Effector memory CD8-positive, alpha-beta T cell (primary cell): ENCODE data around the gene FCGR3A.
A peak's percentile ranks its signal among the peaks of the same experiment; 100 is the strongest.
"Not testable (repeated sequence)": the region's sequence is repeated elsewhere in the genome, so short reads cannot be mapped to it uniquely, and the experiment has no call there.

Source experiments
- ATAC-seq: fragments of 150-1000 bp; cut with Tn5 transposase; replicated peaks from 2 replicates; pipeline ENCODE4 v1.10.0; 2021; ENCODE audit warnings: mild to moderate bottlenecking, moderate library complexity
- DNase-seq, 3 experiments: peaks; one replicate each; pipeline ENCODE4 v3.0.0; 2021
- H3K27ac Mint-ChIP-seq, 2 donors: one replicate each; pipeline ENCODE4 v1.8.0; 2022; ENCODE audit warnings: mild to moderate bottlenecking in 2 of 2, mixed read lengths in 2 of 2, moderate library complexity in 2 of 2
- H3K27me3 Mint-ChIP-seq, 2 donors: one replicate each; pipeline ENCODE4 v1.8.0; 2022; ENCODE audit warnings: mixed read lengths in 2 of 2
- H3K36me3 Mint-ChIP-seq: one replicate; pipeline ENCODE4 v1.8.0; 2022; ENCODE audit warnings: mild to moderate bottlenecking, moderate library complexity, mixed read lengths; ENCODE audit not compliant: insufficient read depth
- H3K4me1 Mint-ChIP-seq, 2 donors: one replicate each; pipeline ENCODE4 v1.8.0; 2022; ENCODE audit warnings: low read depth in 2 of 2, mixed read lengths in 2 of 2
- H3K4me3 Mint-ChIP-seq, 2 donors: one replicate each; pipeline ENCODE4 v1.8.0; 2022; ENCODE audit warnings: mild to moderate bottlenecking in 2 of 2, mixed read lengths in 2 of 2, moderate library complexity in 2 of 2
- H3K9me3 Mint-ChIP-seq, 2 donors: one replicate each; pipeline ENCODE4 v1.8.0; 2022; ENCODE audit warnings: mixed read lengths in 2 of 2

FCGR3A gene

GRCh38 chr1:161576676-161577075 lies 27.1 kb upstream of the FCGR3A start:
- ATAC-seq, H3K9me3 Mint-ChIP-seq, H3K4me3 Mint-ChIP-seq, H3K27ac Mint-ChIP-seq, DNase-seq, H3K36me3 Mint-ChIP-seq, H3K4me1 Mint-ChIP-seq, H3K27me3 Mint-ChIP-seq: not testable (repeated sequence)

- H3K4me3 Mint-ChIP-seq, H3K36me3 Mint-ChIP-seq, DNase-seq, H3K27me3 Mint-ChIP-seq, ATAC-seq, H3K27ac Mint-ChIP-seq, H3K4me1 Mint-ChIP-seq, H3K9me3 Mint-ChIP-seq: not testable (repeated sequence)
Measured at GRCh38 chr1:161571703-161572102, 22.1 kb upstream of the FCGR3A start.

GRCh38 chr1:161566602-161566960 lies 17.0 kb upstream of the FCGR3A start:
- not testable (repeated sequence) for H3K36me3 Mint-ChIP-seq, H3K4me3 Mint-ChIP-seq, ATAC-seq, DNase-seq, H3K27me3 Mint-ChIP-seq, H3K4me1 Mint-ChIP-seq, H3K9me3 Mint-ChIP-seq
- peak overlapping the region in 1 of 2 donors; percentile 14 for H3K27ac Mint-ChIP-seq

DNA sequence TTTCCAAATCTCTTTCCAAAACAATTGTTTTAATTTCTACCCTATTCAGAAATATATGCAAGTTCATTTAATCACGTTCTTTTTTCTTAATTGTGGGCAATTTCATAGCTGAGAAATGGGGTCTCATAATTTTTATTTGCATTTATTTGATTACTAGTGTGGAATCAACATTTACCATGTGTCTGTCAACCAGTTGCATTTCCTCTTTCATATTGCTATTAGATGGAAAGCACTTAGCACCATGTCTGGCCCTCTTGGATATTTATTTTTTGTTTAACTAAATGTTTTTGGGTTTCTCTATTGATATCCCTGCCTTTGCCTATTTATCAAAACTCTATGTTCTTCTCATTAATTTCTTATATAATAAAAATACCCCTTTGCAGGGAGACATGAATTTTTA lies 13.9 kb upstream of the FCGR3A start:
- H3K27ac Mint-ChIP-seq, H3K4me3 Mint-ChIP-seq, H3K36me3 Mint-ChIP-seq: not testable (repeated sequence)

GRCh38 chr1:161562441-161562840 lies 12.8 kb upstream of the FCGR3A start:
- not testable (repeated sequence) for H3K27ac Mint-ChIP-seq, H3K27me3 Mint-ChIP-seq, H3K36me3 Mint-ChIP-seq, DNase-seq, H3K4me3 Mint-ChIP-seq, H3K9me3 Mint-ChIP-seq
- H3K4me1 Mint-ChIP-seq = peaks cover 15 to 16% of the 10 kb centered on the region in 2 donors
- ATAC-seq = peak; percentile 39

More for the DNA sequence above, 13.9 kb upstream of the FCGR3A start:
- not testable (repeated sequence) for ATAC-seq, H3K27me3 Mint-ChIP-seq, H3K9me3 Mint-ChIP-seq, DNase-seq
- peaks cover 13 to 16% of the 10 kb centered on the region in 2 donors for H3K4me1 Mint-ChIP-seq

GRCh38 chr1:161560960-161561715 lies 11.5 kb upstream of the FCGR3A start:
- Mint-ChIP-seq H3K27ac (peak overlapping the region; percentile 34 to 57), H3K4me1 (peaks cover 11 to 12% of the 10 kb centered on the region in 2 donors), H3K4me3 (peak overlapping the region; percentile 44 to 51)
- H3K9me3 Mint-ChIP-seq, H3K36me3 Mint-ChIP-seq, H3K27me3 Mint-ChIP-seq, DNase-seq: not testable (repeated sequence)
- peak; percentile 46 for ATAC-seq

DNA sequence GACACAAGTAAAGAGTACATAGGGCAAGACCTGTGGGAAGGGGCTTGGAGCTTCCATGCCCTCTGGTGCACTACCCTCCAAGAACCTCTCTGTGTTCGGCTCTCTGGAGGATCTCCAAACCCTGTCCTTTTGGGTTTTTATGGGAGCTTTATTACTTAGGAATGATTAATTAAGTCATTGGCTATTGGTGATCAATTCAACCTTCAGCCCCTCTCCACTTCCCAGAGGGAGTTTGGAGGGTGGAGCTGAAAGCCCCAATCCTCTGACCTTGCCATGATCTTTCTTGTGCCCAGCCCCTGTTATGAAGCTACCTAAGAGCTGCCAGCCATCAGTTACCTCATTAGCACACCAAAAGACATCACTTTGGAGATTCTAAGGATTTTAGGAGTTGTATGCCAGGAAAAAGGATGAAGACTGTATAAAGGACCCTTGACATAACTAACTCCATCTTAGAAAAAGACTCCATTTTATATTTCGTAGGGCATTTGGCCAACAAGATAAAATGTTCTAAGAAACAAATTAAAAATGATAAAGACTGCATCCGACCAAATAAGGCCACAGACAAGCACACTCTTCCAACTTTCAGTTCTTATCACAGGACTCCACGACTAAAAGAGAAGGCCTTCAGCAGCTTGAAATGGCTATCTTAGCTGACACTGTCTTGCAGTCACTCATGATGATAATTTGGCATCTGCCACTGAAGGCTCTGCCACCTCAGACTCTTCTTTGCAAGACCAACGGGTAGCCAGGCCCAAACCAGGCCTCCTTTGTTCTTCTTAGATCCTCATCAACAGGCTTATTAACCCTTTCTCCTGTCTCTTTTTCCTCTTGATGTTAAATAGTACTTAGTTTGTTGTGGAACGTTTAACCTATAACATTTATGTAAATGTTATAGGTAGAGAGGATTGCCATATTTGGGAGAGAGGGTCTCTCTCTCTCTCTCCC lies 8.2 kb upstream of the FCGR3A start:
- H3K36me3 Mint-ChIP-seq, DNase-seq, ATAC-seq, H3K27me3 Mint-ChIP-seq, H3K4me3 Mint-ChIP-seq, H3K27ac Mint-ChIP-seq, H3K9me3 Mint-ChIP-seq: not testable (repeated sequence)
- peaks cover 18 to 22% of the 10 kb centered on the region in 2 donors for H3K4me1 Mint-ChIP-seq

DNA sequence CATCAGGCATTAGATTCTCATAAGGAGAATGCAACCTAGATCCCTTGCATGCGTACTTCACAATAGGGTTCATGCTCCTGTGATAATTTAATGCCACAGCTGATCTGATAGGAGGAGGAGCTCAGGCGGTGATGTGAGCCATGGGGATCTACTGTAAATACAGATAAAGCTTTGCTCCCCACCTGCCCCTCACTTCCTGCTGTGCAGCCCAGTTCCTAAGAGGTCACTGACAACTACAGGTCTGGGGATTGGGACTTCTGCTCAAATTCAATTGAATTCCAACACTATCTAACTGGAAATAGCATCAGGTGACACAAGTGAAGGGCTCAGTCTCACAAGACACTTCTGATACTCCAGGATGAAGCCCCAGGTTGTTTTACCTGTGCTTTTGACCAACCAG lies 7.4 kb upstream of the FCGR3A start:
- DNase-seq, H3K9me3 Mint-ChIP-seq, ATAC-seq, H3K27ac Mint-ChIP-seq, H3K4me3 Mint-ChIP-seq, H3K27me3 Mint-ChIP-seq, H3K36me3 Mint-ChIP-seq: not testable (repeated sequence)
- H3K4me1 Mint-ChIP-seq = peaks cover 18 to 22% of the 10 kb centered on the region in 2 donors

GRCh38 chr1:161556143-161556542 lies 6.5 kb upstream of the FCGR3A start:
- not testable (repeated sequence) for H3K4me3 Mint-ChIP-seq, H3K27ac Mint-ChIP-seq, ATAC-seq, DNase-seq, H3K9me3 Mint-ChIP-seq, H3K27me3 Mint-ChIP-seq, H3K36me3 Mint-ChIP-seq
- peaks cover 15 to 20% of the 10 kb centered on the region in 2 donors for H3K4me1 Mint-ChIP-seq

GRCh38 chr1:161554815-161555417 lies 5.3 kb upstream of the FCGR3A start:
- not testable (repeated sequence) for H3K27me3 Mint-ChIP-seq, H3K36me3 Mint-ChIP-seq, H3K9me3 Mint-ChIP-seq, DNase-seq
- Mint-ChIP-seq H3K27ac (peak overlapping the region; percentile 35 to 87), H3K4me1 (peaks cover 15 to 22% of the 10 kb centered on the region in 2 donors), H3K4me3 (peak overlapping the region; percentile 45 to 66)
- ATAC-seq = peak; percentile 55

DNA sequence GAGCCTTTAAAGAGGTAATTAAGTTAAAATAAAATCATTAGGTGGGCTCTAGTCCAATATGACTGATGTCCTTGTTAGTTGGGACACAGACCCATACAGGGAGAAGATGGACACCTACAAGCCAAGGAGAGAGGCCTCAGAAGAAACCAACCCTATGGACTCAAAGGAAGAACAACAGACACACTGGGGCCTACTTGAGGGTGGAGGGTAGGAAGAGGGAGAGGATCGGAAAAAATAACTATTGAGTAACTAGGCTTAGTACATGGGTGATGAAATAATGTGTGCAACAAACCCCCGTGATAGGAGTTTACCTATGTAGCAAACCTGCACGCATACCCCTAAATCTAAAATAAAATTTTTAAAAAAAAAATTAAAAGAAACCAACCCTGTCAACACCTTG lies 4.7 kb upstream of the FCGR3A start:
- ATAC-seq, DNase-seq, H3K27me3 Mint-ChIP-seq, H3K36me3 Mint-ChIP-seq, H3K9me3 Mint-ChIP-seq: not testable (repeated sequence)
- peaks cover 15 to 28% of the 10 kb centered on the region in 2 donors for H3K4me1 Mint-ChIP-seq
- peak overlapping the region in 1 of 2 donors; percentile 55 for H3K27ac Mint-ChIP-seq
- peak overlapping the region in 1 of 2 donors; percentile 45 for H3K4me3 Mint-ChIP-seq

DNA sequence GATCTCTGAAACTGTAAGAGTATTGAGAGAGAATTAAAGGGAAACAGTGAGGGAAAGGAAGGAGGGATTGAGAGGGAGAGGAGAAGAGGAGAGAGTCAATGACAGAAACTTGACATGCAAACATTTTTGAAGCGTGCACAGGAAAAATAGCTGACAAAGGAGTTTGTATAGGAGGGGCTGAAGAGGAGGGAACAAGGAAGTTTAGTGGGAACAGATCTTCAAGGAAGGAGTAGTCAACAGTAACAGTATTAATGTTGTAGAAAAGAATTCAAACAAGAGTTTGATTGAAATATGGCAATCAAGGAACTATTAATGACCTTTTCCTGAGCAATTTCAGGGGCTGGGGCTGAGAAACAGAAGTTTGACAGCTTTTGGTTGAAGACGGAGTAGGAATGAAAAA lies 4.0 kb upstream of the FCGR3A start:
- ATAC-seq, H3K9me3 Mint-ChIP-seq, H3K4me3 Mint-ChIP-seq, H3K27me3 Mint-ChIP-seq, DNase-seq, H3K36me3 Mint-ChIP-seq, H3K27ac Mint-ChIP-seq: not testable (repeated sequence)
- H3K4me1 Mint-ChIP-seq = peaks cover 15 to 30% of the 10 kb centered on the region in 2 donors

- H3K27ac Mint-ChIP-seq = peak overlapping the region; percentile 81 to 88
- H3K4me3 Mint-ChIP-seq = peak overlapping the region; percentile 44 to 66
- not testable (repeated sequence) for H3K36me3 Mint-ChIP-seq, H3K27me3 Mint-ChIP-seq, DNase-seq, ATAC-seq, H3K9me3 Mint-ChIP-seq
- H3K4me1 Mint-ChIP-seq = peaks cover 23 to 46% of the 10 kb centered on the region in 2 donors
Measured at GRCh38 chr1:161550942-161551341, 1.3 kb upstream of the FCGR3A start.
